Fibroblast of lung (primary cell): ENCODE data around the gene LANCL2. TPM values are rescaled to one million over a fixed set of nuclear protein-coding genes. Genes with fewer than 3 reads are reported as not detected.

Experiments used
- DNase-seq, 2 donors: peaks; one replicate each; pipeline versions ENCODE4 v3.0.0 to v3.0.0-alpha.2; 2010; ENCODE audit warnings: low read depth in 2 of 2
- H2AFZ ChIP-seq: 2 replicates; pipeline ENCODE4 v1.5.1; 2012; ENCODE audit warnings: low read length, control low read depth, inconsistent platforms
- H3K27ac ChIP-seq: 2 replicates; pipeline ENCODE4 v1.5.1; 2011; ENCODE audit warnings: low read length, control low read depth; ENCODE audit not compliant: insufficient read depth
- H3K27me3 ChIP-seq: 2 replicates; pipeline ENCODE4 v1.5.1; 2011; ENCODE audit warnings: mild to moderate bottlenecking, low read length; ENCODE audit not compliant: control insufficient read depth, insufficient read depth
- H3K36me3 ChIP-seq: 2 replicates; pipeline ENCODE4 v1.5.1; 2011; ENCODE audit warnings: low read length; ENCODE audit not compliant: control insufficient read depth, insufficient read depth
- H3K4me1 ChIP-seq: 2 replicates; pipeline ENCODE4 v1.5.1; 2011; ENCODE audit warnings: low read length; ENCODE audit not compliant: control insufficient read depth, insufficient read depth; ENCODE audit errors: extremely low read depth
- H3K4me2 ChIP-seq: 2 replicates; pipeline ENCODE4 v1.5.1; 2011; ENCODE audit warnings: low read length, control low read depth; ENCODE audit not compliant: insufficient read depth; ENCODE audit errors: extremely low read depth
- H3K4me3 ChIP-seq, 4 experiments: fragments of 200-600 bp in 1 of 4; sonication (generic) in 1 of 4; replicated peaks in 1 of 4; 2 replicates each; pipeline ENCODE4 v1.5.1; 2011 to 2016; ENCODE audit warnings: low read length in 4 of 4, low read depth in 3 of 4, mild to moderate bottlenecking in 3 of 4, control low read depth in 2 of 4, inconsistent platforms in 1 of 4, mixed read lengths in 1 of 4; ENCODE audit not compliant: insufficient read depth in 1 of 4; ENCODE audit errors: control extremely low read depth in 1 of 4
- H3K79me2 ChIP-seq: 2 replicates; pipeline ENCODE4 v1.5.1; 2012; ENCODE audit warnings: mild to moderate bottlenecking, low read length, inconsistent platforms; ENCODE audit not compliant: control insufficient read depth, insufficient read depth
- H3K9ac ChIP-seq: 2 replicates; pipeline ENCODE4 v1.5.1; 2011; ENCODE audit warnings: mild to moderate bottlenecking, low read length, control low read depth; ENCODE audit not compliant: insufficient read depth
- H3K9me3 ChIP-seq: 2 replicates; pipeline ENCODE4 v1.5.1; 2012; ENCODE audit warnings: low read depth, low read length; ENCODE audit not compliant: control insufficient read depth, insufficient read depth
- H4K20me1 ChIP-seq: 2 replicates; pipeline ENCODE4 v1.5.1; 2011; ENCODE audit warnings: low read length; ENCODE audit not compliant: control insufficient read depth, insufficient read depth; ENCODE audit errors: extremely low read depth
- CTCF ChIP-seq, 2 donors: IDR thresholded peaks in 1 of 2; conservative IDR thresholded peaks in 1 of 2; 1 replicate in 1 of 2; 2 replicates in 1 of 2; pipeline ENCODE4 v1.5.1; 2011 to 2012; ENCODE audit warnings: low read length in 2 of 2, control low read depth in 1 of 2, inconsistent platforms in 1 of 2, low read depth in 1 of 2, mild to moderate bottlenecking in 1 of 2
- EZH2 ChIP-seq: IDR thresholded peaks from 2 replicates; pipeline ENCODE4 v1.5.1; 2012; ENCODE audit warnings: low read length, control low read depth, mild to moderate bottlenecking; ENCODE audit errors: missing control alignments
- polyA plus RNA-seq, 2 donors: library from polyadenylated mRNA; depleted of rRNA in 1 of 2; stranded (reverse) in 1 of 2; unstranded in 1 of 2; fragments of >200 nt; gene quantifications; 2 replicates each; pipeline ENCODE4 v1.2.1, GENCODE V29; 2011 to 2012; ENCODE audit warnings: missing spikeins in 1 of 2
- total RNA-seq: library from RNA; depleted of rRNA; stranded (reverse); fragments of >200 nt; gene quantifications from 2 replicates; pipeline ENCODE4 v1.2.1, GENCODE V29; 2014

Gene LANCL2
- total and polyA plus RNA-seq, 2 donors (not counting 1 experiment from before 2014, with no cell fraction given) = 8.9 to 15.0 TPM

- TF ChIP-seq EZH2 = no peak
- H3K79me2 ChIP-seq = no peaks in the 10 kb centered on the region
- H3K36me3 ChIP-seq = no peaks in the 10 kb centered on the region
- H3K9me3 ChIP-seq = no peaks in the 10 kb centered on the region
- H2AFZ ChIP-seq = no peak overlapping the region
- no peaks in the 10 kb centered on the region for H3K27me3 ChIP-seq
- H3K4me1 ChIP-seq = peaks cover 20% of the 10 kb centered on the region
- peak; percentile 55 to 91 for DNase-seq
- H3K27ac ChIP-seq = no peak overlapping the region
- no peak overlapping the region for H3K9ac ChIP-seq
- no peaks in the 10 kb centered on the region for H4K20me1 ChIP-seq
- H3K4me3 ChIP-seq = no peak overlapping the region
- H3K4me2 ChIP-seq = no peak overlapping the region
Observed at GRCh38 chr7:55475855-55476803, 111.0 kb downstream of the LANCL2 start.

GRCh38 chr7:55476852-55477780 is 112.0 kb downstream of the LANCL2 start:
- no peaks in the 10 kb centered on the region for H3K79me2 ChIP-seq
- H3K27ac ChIP-seq = peak overlapping the region; percentile 40
- no peak overlapping the region for H3K4me3 ChIP-seq
- no peak for TF ChIP-seq CTCF (conservative IDR thresholded peaks at IDR 0.05 in 1 of 2, IDR thresholded peaks at IDR 0.05 in 1 of 2; ENCODE audit: low read depth in 1 of 2, low read length in 2 of 2)
- TF ChIP-seq EZH2 = no peak
- peak overlapping the region; percentile 40 for H3K4me2 ChIP-seq
- H3K9ac ChIP-seq = no peak overlapping the region
- no peak overlapping the region for H2AFZ ChIP-seq
- DNase-seq = no peak
- H3K27me3 ChIP-seq = no peaks in the 10 kb centered on the region
- no peaks in the 10 kb centered on the region for H3K9me3 ChIP-seq
- H3K36me3 ChIP-seq = no peaks in the 10 kb centered on the region
- no peaks in the 10 kb centered on the region for H4K20me1 ChIP-seq
- H3K4me1 ChIP-seq = peaks cover 20% of the 10 kb centered on the region

GRCh38 chr7:55477781-55478374 is 112.7 kb downstream of the LANCL2 start:
- peak overlapping the region; percentile 28 for H3K4me2 ChIP-seq
- peak; percentile 70 to 97 for DNase-seq
- no peaks in the 10 kb centered on the region for H4K20me1 ChIP-seq
- peak overlapping the region; percentile 40 for H3K27ac ChIP-seq
- H3K36me3 ChIP-seq = peaks cover under 1% of the 10 kb centered on the region
- TF ChIP-seq EZH2 (no peak), CTCF (conservative IDR thresholded peaks at IDR 0.05 in 1 of 2, IDR thresholded peaks at IDR 0.05 in 1 of 2; ENCODE audit: low read depth in 1 of 2, low read length in 2 of 2) (no peak)
- H3K9ac ChIP-seq = no peak overlapping the region
- H3K79me2 ChIP-seq = no peaks in the 10 kb centered on the region
- H3K4me1 ChIP-seq = peaks cover 20% of the 10 kb centered on the region
- no peaks in the 10 kb centered on the region for H3K27me3 ChIP-seq
- H3K4me3 ChIP-seq = no peak overlapping the region
- H3K9me3 ChIP-seq = no peaks in the 10 kb centered on the region
- no peak overlapping the region for H2AFZ ChIP-seq
